Stimulated activated CD8-positive, alpha-beta memory T cell treated with anti-CD3 and anti-CD28 coated beads, Interleukin-4, amount 100 ng/mL, for 1 hour (primary cell): ENCODE data around the gene TGFBR2.
"Not testable (repeated sequence)": the region's sequence is repeated elsewhere in the genome, so short reads cannot be mapped to it uniquely, and the experiment has no call there.

Source experiments
- DNase-seq, 2 donors: peaks; one replicate each; pipeline ENCODE4 v3.0.0-alpha.2; 2020; ENCODE audit warnings: low read depth in 2 of 2, low spot score in 1 of 2

Gene TGFBR2

DNA sequence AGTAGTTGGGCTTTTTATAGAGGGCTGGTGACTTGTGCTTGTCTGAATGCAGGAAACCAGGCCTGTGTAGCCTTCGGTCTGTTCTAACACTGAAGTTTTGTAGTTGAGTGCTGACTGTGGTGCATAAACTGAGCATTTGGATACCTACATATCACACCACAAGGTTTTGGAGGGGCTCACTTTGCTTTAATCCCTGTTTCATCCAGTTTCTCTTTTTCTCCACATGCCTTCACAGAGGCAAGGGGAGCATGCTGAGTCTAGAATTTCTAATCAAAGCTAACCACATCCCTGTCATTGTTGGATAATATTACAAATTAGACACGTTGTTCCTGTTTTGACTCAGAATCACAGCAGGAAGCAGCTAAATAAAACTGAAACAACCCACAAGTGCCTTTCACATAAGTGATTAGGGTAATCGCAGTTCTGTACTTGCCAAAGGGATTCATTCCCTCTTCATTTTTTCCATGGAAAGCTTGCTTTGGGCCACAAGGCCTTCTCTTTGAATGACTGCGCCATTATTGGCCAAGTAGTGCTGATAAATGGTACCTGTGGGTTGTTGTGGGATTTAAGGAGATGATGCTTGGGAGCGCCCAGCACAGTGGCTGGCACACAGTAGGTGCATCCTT lies 48.9 kb downstream of the TGFBR2 start:
- no peak for DNase-seq

DNA sequence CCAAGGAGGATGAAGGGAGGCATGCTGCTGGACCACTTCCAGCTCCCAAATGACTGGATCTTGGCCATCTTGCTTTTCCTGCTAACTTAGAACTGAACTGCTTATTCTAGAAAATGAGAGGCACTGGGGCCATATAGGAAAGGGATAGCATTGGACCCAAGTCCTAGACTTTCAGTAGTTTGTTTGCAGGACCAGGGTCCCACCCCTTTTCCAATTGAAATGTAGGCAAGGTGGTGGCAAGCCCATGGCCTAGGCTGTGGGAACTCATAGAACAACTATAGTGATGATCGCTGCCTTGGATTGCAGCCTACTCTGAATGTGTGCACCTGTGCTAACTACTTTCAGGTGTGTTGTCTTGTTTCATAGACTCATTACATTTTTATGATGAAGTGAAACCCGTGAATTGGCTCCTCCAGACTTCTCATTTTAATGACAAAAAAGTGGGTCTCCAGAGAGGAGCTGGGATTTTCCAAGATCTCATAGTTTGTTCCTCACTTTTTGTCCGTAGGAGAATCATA lies 50.3 kb downstream of the TGFBR2 start:
- no peak for DNase-seq

DNA sequence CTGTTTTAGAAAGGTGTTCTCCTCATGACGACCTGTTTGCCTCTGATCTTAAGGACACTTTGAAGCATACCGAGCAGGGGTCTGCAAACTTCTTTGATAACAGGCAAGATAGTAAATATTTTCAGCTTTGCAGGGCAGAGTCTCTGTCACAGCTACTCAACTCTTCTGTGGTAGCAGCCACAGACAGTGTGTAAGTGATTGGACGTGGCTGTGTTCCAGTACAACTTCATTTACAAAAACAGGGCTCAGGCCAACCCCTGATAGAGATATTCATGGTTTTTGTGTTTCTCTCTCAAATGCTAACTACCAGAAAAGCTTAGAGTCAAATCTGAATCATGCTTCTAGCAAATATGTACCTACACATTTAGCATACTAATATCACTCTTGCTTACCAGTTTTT lies 51.5 kb downstream of the TGFBR2 start:
- no peak for DNase-seq

DNA sequence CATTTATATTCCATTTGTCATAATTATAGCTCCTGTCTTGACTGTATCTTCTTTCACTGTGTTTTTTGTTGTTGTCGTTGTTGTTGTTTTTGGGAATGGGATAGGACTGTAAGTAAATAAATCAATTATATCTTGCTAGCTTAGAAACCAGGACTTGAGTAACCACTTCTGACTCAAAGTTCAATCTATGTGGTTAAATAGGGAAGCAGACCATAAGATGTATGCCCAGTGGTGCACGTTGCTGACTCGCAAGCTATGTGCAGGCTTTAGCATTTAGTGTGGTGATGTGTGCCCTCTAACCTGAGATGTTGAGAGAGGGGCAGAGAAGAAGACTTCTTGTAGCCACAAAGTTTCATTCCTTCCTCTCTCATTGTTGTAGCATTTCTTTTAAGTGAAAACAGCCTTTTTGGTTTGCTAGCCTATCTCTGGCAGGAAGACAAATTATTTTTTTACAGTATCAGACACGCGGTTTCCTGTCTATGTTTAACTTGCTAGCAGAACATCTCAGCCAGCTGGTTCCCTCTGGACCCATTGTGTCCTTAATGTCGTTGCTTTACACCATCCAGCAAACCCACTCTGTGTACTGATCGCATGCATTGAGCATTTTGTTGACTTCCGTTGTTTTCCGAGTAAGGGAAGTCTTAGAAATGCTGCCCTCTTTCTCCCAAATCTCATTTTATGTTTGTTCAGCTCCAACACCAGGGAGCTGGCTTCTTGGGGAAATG lies 52.1 kb downstream of the TGFBR2 start:
- DNase-seq = no peak

DNA sequence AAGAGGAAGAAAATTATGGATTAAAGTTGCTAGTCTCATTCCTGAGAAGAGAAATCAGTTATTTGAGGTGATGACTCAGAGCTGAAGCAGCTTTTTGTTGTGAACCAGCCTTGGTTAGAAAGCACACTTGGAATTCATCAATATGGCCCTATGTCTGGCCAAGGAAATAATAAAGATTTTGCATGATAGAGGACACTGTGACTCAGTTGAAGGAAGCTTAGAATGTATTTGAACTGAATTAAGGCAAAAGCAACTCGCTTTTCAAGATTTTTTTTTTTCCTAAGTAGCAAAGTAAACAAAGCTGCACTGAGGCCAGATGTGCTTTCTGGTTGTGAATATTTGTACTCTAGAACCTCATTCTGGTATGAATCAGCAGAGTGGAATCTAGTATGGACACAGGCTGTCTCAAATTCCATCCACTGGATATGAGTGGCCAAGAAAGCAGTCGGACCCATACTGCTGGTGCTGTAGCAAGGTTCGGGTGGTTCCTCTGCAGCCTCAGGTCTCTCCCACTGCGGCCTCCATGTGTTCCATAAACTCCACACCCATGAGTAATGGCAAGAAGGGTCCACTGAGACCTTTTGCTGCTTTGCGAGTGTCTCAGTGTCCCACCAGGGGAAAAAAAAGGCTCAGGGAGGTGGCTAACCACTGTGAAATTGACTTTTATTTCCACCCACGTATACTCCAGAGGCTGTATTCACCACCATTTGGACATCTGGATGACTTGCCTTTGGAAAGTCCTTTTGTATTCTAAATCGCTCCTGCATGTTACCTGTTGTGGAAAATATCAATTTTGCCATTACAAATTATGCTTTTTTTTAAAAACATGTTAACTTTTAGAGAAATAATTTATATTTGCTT lies 53.1 kb downstream of the TGFBR2 start:
- no peak for DNase-seq

DNA sequence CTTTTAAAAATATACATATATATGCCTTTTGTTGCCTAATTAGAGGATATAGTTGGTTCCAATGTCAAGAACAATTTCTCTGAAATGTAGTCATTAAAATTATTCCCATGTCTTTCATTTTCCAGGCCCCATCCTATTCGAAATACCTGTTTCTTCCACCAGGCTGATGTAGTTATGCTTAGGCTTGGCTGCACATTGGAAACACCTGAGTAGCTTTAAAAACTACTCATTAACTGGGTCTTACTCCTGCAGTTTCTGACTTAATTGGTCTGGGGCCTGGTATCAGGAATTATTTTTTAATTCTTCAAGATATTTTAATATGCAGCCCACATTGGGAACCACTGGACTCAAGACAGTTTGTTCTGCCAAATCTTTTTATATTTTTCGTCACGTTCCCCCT lies 53.7 kb downstream of the TGFBR2 start:
- DNase-seq = no peak

DNA sequence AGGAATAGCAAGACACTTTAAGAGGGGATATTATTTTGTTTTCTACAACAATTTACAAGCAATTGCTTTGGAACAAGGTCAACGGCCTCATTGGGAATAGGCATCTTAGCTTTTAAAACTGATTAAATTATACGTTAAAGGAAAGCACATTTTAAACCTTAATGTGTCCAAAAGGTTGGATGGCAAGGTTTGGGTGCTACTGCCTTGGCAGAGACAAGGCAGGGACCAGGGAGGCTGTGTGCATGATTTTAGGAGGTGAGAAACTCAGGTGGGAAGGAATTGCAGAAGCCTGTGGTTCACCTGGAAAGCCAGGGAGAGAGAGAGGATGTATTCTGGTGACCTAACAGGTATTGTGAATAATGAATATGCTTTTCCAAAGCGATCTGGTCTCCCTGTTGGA lies 54.3 kb downstream of the TGFBR2 start:
- no peak for DNase-seq

DNA sequence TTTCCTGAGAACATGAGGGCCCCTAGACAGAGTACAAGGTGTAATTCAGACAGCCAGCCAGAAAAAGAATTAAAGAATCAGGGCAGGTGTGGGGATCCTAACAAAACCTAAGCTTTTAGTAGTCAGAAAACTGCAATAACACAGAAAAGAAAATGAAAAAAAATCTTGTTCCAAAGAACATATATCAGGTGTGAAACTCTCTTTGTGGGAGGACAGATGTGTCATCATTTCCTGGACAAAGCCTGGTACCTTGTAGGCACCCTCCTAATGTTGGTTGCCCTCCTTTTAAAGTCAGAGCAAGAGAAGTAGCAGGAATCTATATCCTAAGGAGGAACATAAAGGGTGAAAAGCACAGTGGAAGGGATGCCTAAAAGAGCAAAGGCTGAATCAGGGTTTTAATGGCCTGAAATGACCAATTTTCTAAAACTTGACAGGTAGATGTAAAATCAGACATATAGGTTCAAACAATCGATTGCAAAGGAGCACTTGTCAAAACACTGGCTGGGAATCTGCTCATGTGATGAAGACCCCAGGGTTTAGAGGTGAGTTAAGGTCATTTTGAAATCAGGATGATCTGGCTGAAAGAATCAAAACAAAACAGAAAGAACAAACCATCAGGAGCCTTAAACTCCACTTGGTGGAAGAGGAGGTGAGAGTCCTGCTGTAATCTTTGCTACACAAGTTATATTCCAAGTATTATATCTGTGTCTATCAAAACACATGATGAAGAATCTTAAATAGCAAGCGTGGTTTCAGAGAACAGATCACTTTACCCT lies 54.9 kb downstream of the TGFBR2 start:
- no peak for DNase-seq

DNA sequence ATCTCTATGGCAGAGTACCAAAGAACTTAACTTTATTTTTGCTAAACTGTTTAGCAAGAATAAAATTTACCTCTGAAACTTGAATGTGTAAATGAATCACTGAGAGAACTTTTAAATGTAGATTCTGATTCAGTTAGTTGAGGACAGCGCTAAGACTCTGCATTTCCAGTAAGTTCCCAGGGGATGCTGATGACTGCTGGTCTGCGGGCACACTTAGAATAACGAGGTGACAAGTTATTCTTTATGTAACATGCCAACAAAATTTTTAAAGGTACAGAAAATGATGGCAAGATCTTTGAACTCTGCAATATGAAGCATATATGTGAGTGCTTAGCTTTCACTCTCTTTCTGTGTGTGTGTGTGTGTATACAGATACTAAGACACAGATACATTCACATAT lies 56.4 kb downstream of the TGFBR2 start:
- DNase-seq = no peak

DNA sequence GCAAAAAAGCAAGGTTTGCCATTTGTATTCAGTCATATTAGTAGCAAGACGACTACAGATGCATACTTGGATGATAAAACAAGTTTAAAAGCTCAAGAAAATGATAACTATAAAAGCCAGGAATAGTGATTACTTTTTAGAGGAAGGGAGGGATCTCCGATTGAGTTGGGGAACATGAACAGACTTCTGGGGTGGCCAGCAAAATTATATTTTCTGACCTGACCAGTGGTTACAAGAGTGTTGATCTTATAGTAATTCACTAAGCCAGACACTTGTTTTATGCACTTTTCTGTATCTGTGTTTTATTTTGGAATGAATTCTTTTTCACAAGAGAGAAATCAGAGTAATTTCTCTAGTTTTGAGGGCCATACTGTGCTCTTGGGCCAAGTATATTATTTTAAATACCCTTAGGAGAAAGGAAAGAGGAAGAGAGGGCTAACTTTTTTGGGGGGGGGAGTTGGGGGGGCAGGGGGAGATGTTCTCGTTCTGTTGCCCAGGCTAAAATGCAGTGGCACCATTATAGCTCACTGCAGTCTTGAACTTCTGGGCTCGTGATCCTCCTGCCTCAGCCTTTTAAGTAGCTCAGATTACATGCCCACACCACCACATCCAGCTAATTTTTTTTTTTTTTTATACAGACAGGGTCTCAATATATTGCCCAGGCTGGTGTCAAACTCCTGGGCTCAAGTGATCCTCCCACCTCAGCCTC lies 57.3 kb downstream of the TGFBR2 start:
- no peak for DNase-seq

DNA sequence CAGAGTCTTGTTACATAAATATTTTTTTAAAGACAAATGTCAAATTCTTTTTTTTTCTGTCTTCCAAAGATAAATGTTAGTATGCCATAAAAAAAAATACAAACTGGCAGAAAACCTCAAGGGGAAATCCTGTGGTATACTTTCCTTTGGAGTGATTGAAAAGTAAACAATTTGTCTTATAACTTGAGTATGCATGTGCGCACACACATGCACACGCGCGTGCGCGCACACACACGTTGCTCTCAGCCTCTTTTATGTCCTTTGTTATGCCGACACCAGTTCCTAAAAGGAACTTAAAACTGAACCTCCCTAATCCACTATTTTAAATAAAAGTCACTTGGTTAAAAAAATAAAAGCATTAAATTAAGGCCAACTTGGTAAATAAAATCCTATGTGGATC lies 58.1 kb downstream of the TGFBR2 start:
- DNase-seq = no peak

DNA sequence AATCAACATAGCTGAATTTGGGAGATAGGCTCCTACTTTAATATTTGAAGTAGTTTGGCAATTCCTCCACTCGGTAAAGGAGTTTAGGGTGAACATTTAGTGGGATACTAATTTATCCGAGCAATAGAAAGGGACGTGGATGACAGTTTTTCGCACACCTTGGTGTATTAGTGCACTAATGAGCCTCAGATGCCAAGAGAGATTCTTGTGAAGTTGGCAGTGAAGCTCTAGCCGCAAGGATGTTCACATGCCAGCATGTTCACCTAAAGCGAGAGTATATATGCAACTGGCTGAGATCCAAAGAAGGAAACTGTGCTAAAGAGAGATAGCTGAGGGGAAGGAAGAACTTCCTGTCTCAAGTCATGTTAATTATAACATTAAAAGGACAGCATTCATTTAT lies 58.5 kb downstream of the TGFBR2 start:
- DNase-seq = no peak

DNA sequence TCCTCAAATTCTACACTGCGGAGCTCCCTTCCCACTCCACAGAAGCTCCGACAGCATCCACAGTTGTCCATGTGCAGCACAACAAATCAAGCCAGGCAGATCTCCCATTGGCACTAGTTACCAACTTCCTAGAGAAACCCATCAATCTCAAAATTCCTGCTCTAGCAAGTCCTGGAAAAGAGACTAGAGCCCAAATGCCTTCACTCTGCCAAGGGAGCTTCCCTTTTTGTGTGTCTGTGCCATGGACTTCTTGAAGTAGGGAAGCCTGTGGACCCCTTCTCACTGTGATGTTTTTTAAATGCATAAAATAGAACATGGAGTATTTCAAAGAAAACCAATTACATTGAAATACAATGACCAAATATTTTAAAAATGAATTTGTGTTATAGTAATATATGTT lies 59.1 kb downstream of the TGFBR2 start:
- no peak for DNase-seq

DNA sequence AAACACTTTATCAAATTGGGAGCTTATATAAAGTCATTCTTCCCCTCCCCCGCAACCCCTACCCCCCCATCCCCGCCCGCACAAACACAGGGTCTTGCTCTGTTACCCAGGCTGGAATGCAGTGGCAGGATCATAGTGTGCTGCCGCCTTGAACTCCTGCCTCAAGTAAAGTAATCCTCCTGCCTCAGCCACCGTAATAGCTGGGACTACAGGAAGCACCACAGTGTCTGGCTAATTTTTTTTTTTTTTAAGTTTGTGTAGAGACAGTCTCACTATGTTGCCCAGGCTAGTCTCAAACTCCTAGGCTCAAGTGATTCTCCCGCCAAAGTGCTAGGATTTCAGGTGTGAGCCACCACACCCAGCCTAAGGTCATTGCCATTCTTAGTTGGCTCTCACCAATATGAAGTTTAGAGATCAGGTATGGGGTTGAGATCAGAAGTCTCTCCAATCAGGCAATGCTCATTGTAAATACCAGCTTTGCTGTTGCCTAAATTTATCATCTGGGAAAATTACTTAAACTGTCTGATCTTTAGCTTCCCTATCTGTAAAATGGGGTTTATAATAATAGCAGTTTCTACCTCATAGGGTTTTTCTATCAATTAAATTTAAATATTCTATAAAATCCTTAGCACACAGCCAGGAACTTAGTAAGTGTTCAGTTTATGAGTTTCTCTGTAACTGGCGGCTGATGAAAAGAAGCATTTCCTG lies 60.3 kb downstream of the TGFBR2 start:
- no peak for DNase-seq

DNA sequence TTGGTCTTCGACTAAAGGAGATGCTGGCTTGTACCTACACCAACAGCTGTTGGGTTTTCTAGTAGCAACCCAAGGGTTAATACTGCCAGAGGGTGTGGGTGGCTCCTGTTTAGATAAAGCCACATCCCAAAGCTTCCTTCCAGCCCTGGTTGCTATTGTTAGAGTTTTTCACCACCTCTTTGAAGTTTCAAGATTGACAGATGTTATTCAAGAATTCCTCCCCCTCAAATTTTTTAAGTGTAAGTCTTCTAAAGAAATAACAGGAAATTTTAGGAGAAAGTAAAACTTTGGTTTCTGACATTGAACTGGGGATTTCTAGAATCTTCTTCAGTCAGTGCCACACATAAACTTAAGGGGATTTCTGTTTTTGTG lies 60.9 kb downstream of the TGFBR2 start:
- DNase-seq = no peak

DNA sequence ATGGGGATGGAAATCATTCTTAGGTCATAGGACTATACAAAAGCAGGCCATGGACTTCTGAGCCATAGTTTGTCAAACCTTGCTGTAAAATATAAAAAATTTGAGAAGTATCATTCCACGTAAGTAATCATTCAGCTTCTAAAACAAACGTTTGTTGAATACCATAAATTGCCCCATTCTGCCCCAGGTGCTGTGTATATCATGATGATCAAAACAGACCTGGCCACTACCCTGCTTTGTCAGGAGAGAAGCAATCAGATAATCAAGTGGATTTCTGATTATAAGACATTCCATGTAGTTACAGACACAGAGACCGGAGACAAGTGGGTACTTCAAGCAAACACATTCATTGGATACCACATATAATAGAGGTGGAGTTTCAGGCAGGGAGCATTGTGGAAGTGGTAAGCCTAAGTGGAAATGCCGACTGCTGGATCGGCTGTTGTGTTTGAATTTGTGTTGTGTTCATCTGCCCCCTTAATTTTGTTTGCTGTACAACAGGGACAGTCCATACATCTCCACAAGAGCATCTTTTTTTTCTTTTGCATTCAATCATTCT lies 61.7 kb downstream of the TGFBR2 start:
- DNase-seq = no peak

DNA sequence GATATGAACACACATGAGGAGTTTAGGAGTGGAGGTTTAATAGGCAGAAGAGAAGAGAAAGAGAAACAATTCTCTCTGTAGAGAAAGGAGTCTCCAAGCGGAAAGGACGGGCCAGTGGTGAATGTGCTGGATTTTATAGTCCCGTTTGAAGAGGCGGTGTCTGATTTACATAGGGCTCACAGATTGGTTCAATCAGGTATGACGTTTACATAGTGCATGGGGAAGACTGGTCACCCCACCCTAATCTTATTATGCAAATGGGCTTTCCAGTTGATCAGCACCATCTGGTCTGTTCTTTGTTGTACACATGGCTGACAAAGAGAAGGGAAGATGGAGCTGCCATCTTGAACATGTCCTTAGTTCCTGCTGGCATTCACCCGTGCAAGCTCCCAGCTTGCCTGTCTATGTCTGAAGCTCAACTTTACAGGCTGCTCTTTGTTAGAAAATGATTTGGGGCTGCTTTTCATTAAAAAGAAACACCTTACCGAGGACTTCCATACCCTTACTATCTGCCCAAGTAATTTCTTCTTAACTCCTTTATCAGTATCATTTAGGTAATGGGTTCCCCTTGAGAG lies 63.0 kb downstream of the TGFBR2 start:
- not testable (repeated sequence) for DNase-seq

DNA sequence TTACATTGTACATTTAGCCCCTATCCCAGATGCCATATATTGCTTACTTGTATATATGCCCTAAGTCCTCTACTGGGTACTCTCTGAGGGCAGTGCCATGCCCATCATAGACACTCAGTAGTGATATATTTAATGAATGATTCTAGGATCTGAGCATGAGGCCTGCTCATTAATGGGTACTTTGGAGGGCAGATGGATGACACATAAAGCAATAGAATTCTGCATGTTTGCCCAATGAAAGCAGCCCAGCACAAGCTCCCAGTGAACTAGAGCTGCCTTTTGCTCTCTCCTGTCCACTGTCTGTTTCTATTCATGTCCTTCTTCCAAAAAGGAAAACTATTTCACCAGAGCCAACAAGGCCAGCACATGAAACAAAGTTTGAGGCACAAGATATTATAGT lies 63.9 kb downstream of the TGFBR2 start:
- no peak for DNase-seq

DNA sequence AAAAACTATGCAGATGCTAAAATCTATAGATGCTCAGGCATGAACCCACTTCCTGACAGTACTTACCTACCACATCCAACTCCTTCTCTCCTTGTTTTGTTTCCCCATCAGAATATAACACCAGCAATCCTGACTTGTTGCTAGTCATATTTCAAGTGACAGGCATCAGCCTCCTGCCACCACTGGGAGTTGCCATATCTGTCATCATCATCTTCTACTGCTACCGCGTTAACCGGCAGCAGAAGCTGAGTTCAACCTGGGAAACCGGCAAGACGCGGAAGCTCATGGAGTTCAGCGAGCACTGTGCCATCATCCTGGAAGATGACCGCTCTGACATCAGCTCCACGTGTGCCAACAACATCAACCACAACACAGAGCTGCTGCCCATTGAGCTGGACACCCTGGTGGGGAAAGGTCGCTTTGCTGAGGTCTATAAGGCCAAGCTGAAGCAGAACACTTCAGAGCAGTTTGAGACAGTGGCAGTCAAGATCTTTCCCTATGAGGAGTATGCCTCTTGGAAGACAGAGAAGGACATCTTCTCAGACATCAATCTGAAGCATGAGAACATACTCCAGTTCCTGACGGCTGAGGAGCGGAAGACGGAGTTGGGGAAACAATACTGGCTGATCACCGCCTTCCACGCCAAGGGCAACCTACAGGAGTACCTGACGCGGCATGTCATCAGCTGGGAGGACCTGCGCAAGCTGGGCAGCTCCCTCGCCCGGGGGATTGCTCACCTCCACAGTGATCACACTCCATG lies 65.3 kb downstream of the TGFBR2 start:
- no peak for DNase-seq
